Right atrium auricular region (tissue), 2 donors: Measurements from ENCODE around the gene UGT2B7. TPM values are rescaled to one million over a fixed set of nuclear protein-coding genes. Genes with fewer than 3 reads are reported as not detected.

Source experiments
- DNase-seq: peaks from one replicate; pipeline ENCODE4 v3.0.0-alpha.2; 2019; ENCODE audit warnings: low spot score
- H3K27ac ChIP-seq, 2 donors: fragments of 200-600 bp; sonication (generic); 1 replicate in 1 of 2; 2 replicates in 1 of 2; pipeline ENCODE4 v1.5.1; 2016 to 2019
- H3K27me3 ChIP-seq, 2 donors: fragments of 200-600 bp; sonication (generic); one replicate each; pipeline versions ENCODE4 v1.5.1 to v1.6.0; 2017 to 2019
- H3K36me3 ChIP-seq: fragments of 200-600 bp; sonication (generic); one replicate; pipeline ENCODE4 v1.5.1; 2016
- H3K4me1 ChIP-seq, 2 donors: fragments of 200-600 bp; sonication (generic); one replicate each; pipeline versions ENCODE4 v1.5.1 to v1.6.0; 2017 to 2019
- H3K4me3 ChIP-seq, 2 donors: fragments of 200-600 bp; sonication (generic); 1 replicate in 1 of 2; 2 replicates in 1 of 2; pipeline ENCODE4 v1.5.1; 2017 to 2019; ENCODE audit warnings: mild to moderate bottlenecking in 1 of 2, moderate library complexity in 1 of 2
- H3K9me3 ChIP-seq, 2 donors: fragments of 200-600 bp; sonication (generic); one replicate each; pipeline ENCODE4 v1.5.1; 2019
- total RNA-seq, 2 donors: library from RNA; depleted of rRNA; stranded (reverse); fragments of >200 nt; gene quantifications; one replicate each; pipeline ENCODE4 v1.1.0, GENCODE V29; 2016
- TF ChIP-seq, protein P1 (sequence below), 2 donors: fragments of 200-600 bp; sonication (generic); IDR thresholded peaks; one replicate each; pipeline ENCODE4 v1.5.1; 2019; ENCODE audit warnings: antibody characterized with exemption in 2 of 2

Gene UGT2B7
- total RNA-seq, 2 donors from 2014 or later = not detected

DNA sequence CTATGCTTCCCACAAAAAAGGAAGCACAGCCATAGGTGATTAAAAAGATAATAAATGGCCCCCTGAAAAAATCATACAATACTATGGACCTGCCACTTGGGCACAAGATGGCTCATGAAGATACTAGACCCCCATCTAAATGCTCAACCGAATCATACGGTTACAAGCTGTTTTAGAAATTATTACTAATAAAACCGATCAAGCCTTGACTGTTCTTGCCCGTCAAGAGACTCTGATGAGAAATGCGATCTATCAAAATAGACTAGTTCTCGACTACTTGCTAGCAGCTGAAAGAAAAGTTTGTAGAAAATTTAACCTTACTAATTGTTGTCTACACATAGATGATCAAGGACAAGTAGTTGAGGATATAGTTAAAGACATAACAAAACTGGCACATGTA, 40.1 kb upstream of the UGT2B7 start:
- Histone ChIP-seq H3K27me3 (no peaks in the 10 kb centered on the region), H3K36me3 (no peaks in the 10 kb centered on the region), H3K9me3 (no peaks in the 10 kb centered on the region), H3K4me1 (no peaks in the 10 kb centered on the region), H3K27ac (no peak overlapping the region), H3K4me3 (no peak overlapping the region)
- TF ChIP-seq, protein P1, sequence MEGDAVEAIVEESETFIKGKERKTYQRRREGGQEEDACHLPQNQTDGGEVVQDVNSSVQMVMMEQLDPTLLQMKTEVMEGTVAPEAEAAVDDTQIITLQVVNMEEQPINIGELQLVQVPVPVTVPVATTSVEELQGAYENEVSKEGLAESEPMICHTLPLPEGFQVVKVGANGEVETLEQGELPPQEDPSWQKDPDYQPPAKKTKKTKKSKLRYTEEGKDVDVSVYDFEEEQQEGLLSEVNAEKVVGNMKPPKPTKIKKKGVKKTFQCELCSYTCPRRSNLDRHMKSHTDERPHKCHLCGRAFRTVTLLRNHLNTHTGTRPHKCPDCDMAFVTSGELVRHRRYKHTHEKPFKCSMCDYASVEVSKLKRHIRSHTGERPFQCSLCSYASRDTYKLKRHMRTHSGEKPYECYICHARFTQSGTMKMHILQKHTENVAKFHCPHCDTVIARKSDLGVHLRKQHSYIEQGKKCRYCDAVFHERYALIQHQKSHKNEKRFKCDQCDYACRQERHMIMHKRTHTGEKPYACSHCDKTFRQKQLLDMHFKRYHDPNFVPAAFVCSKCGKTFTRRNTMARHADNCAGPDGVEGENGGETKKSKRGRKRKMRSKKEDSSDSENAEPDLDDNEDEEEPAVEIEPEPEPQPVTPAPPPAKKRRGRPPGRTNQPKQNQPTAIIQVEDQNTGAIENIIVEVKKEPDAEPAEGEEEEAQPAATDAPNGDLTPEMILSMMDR (IDR thresholded peaks at IDR 0.05) = no peak
- DNase-seq = no peak

DNA sequence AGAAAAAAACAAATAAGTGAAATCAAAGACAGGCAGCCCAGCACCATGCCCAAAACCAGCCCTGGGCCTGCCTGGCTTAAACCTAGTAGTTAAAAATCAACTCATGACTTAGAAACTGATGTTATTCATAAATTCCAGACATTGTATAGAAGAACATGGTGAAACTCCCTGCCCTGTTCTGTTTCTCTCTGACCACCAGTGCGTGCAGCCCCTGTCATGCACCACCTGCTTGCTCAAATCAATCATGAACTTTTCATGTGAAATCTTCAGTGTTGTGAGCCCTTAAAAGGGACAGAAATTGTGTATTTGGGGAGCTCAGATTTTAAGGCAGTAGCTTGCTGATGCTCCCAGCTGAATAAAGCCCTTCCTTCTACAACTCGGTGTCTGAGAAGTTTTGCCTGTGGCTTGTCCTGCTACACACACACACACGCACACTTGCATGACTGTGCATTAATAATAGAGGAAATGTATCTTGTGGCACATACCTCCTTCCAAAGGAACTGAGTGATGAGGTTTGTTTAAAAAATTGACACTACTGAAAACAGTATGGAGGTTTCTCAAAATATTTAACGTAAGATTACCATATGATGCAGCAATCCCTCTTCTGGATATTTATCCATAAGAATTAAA, 39.2 kb upstream of the UGT2B7 start:
- DNase-seq = no peak
- no peak overlapping the region for H3K4me3 ChIP-seq
- H3K9me3 ChIP-seq = no peaks in the 10 kb centered on the region
- H3K27ac ChIP-seq = no peak overlapping the region
- H3K36me3 ChIP-seq = no peaks in the 10 kb centered on the region
- TF ChIP-seq, protein P1 (IDR thresholded peaks at IDR 0.05) = no peak
- H3K4me1 ChIP-seq = no peaks in the 10 kb centered on the region
- no peaks in the 10 kb centered on the region for H3K27me3 ChIP-seq

DNA sequence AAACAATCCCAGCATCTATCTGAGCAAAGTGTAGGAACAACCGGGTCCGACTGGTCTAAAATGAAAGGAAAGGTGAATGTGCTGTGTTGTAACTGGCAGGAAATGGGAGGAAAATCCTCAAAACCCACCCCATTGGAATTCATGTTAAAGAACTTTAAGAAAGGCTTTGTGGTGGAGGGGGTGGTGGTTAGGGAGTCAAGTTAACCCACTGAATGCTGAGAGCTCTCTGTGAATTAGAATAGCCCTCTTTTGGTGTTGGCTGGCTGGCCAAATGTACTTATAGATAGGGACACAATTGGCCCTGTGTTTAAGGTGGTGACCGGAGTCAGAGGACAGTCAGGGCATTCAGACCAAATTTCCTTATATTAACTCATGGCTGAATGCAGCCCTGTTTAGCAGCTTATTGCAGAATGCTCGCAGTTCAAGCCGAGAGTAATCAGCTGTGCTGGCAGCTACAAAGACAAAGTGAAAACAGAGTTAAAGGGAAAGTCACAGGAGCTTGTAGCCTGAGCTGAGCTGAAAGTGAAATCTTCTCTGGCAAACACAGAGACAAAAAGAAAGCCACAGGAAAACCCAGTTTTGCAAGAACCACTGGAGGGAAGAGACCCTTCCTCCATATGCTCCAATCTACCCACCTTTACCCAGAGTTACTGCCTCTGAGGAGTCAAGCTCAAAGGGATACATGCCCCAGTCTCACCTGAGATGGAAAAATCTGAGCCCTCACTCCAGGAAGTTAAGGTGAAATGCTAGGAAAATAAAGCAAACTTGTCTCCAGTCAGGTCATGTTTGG, 38.5 kb upstream of the UGT2B7 start:
- Histone ChIP-seq H3K27me3 (no peaks in the 10 kb centered on the region), H3K4me1 (no peaks in the 10 kb centered on the region), H3K27ac (no peak overlapping the region), H3K36me3 (no peaks in the 10 kb centered on the region), H3K9me3 (no peaks in the 10 kb centered on the region), H3K4me3 (no peak overlapping the region)
- TF ChIP-seq, protein P1 (IDR thresholded peaks at IDR 0.05) = no peak
- DNase-seq = no peak

DNA sequence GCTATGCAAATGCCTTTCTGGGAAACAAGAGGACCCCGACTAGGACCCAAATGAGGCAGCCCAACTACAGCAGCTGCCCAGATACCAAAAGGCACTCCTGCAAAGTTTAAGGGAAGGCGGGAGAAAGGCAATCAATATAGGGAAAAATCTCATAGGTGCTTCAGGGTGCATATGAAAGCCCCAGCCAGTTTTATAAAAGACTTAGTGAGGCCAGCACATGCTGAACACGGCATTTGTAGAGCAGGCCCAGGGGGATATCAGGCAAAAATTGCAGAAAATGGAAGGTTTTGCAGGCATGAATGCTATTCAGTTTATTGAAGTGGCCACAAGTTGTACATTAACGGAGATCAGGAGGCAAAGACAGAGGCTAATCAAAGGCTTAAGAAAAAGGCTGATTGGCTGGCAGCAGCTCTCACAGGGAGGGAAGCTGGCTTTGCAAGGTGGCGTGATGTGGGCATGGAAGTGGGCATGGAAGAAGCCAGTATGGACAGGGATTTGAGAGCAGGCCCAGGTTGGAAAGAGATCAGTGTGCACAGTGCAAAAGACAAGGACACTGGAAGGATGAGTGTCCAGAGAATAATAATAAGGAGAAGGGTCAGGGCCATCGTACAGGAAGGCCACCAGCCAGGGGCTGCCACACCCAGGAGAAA, 37.7 kb upstream of the UGT2B7 start:
- no peak for DNase-seq
- Histone ChIP-seq H3K4me1 (no peaks in the 10 kb centered on the region), H3K9me3 (no peaks in the 10 kb centered on the region), H3K4me3 (no peak overlapping the region), H3K36me3 (no peaks in the 10 kb centered on the region), H3K27ac (no peak overlapping the region), H3K27me3 (no peaks in the 10 kb centered on the region)
- TF ChIP-seq, protein P1 (IDR thresholded peaks at IDR 0.05) = no peak

DNA sequence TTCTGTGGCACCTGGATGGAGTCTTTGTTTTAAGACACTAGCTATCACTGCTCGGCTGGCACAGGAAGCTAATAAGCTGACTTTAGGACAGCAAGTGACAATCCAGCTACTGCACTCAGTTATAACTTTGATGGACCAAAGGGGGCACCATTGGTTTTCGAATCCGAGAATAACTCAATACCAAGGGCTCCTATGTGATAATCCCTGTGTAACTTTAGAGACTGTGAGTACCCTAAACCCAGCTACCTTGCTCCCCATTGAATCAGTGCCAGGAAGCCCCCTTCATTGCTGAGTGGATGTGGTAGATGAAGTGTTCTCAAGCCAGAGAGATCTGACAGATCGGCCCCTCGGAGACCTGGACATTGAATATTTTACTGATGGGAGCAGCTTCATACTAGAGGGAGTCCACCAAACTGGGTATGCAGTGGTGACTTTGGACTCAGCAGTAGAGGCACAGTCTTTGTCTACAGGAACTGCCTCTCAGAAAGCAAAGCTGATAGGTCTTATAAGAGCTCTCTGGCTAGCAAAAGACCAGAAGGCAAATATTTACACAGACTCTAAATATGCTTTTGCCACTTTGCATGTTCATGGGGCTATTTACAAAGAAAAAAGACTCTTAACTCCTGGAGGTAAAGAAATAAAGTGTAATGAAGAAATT, 35.5 kb upstream of the UGT2B7 start:
- no peak overlapping the region for H3K27ac ChIP-seq
- no peaks in the 10 kb centered on the region for H3K4me1 ChIP-seq
- H3K9me3 ChIP-seq = no peaks in the 10 kb centered on the region
- H3K27me3 ChIP-seq = no peaks in the 10 kb centered on the region
- no peaks in the 10 kb centered on the region for H3K36me3 ChIP-seq
- TF ChIP-seq, protein P1 (IDR thresholded peaks at IDR 0.05) = no peak
- no peak for DNase-seq
- H3K4me3 ChIP-seq = no peak overlapping the region
